Right lobe of liver (tissue), 4 donors: Measurements from ENCODE around the gene CNTNAP5.

Source experiments
- POLR2A ChIP-seq: fragments of 450-650 bp; IDR thresholded peaks from one replicate; pipeline ENCODE4 v1.6.1; 2017; ENCODE audit warnings: antibody characterized with exemption, mild to moderate bottlenecking
- TF ChIP-seq, protein P1 (sequence below), 4 donors: fragments of 200-600 bp in 3 of 4; fragments of 450-650 bp in 1 of 4; IDR thresholded peaks; one replicate each; pipeline versions ENCODE4 v1.5.1 to v1.8.0; 2016 to 2022; ENCODE audit warnings: antibody characterized with exemption in 4 of 4, mild to moderate bottlenecking in 2 of 4
- donor health status: DM: no; HTN: no; CAD: no.
- donor health status: DM: no; HTN: no; CAD: no.
- donor health status: DM: no; HTN: yes; CAD: no.

DNA sequence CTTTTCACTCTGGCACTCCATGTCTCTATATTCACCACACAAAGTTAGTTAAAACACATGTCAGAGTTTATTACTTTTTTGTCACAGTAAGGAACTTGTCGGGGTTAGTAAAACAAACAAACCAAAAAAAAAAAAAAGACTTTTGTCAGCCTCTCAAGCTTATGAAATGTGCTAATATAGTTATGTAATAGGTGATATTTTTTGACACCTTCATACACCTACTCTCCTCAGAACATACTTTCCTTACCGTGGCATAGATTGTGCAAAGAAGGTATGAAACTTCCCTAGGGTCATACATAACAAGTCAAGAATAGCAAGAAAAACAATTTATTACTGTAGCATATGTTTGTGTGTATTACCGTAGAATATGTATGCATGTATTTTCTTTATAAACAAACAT is 633.3 kb downstream of the CNTNAP5 start:
- TF ChIP-seq, protein P1, sequence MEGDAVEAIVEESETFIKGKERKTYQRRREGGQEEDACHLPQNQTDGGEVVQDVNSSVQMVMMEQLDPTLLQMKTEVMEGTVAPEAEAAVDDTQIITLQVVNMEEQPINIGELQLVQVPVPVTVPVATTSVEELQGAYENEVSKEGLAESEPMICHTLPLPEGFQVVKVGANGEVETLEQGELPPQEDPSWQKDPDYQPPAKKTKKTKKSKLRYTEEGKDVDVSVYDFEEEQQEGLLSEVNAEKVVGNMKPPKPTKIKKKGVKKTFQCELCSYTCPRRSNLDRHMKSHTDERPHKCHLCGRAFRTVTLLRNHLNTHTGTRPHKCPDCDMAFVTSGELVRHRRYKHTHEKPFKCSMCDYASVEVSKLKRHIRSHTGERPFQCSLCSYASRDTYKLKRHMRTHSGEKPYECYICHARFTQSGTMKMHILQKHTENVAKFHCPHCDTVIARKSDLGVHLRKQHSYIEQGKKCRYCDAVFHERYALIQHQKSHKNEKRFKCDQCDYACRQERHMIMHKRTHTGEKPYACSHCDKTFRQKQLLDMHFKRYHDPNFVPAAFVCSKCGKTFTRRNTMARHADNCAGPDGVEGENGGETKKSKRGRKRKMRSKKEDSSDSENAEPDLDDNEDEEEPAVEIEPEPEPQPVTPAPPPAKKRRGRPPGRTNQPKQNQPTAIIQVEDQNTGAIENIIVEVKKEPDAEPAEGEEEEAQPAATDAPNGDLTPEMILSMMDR (IDR thresholded peaks at IDR 0.05), result no peak
- no peak for TF ChIP-seq POLR2A
